Stomach smooth muscle (tissue), 2 donors: ENCODE measurements around the gene GPC3.

ENCODE experiments used
- H3K27ac ChIP-seq: one replicate; pipeline ENCODE4 v1.7.0; 2013; ENCODE audit warnings: mild to moderate bottlenecking, low read length, inconsistent platforms
- H3K27me3 ChIP-seq, 2 donors: one replicate each; pipeline ENCODE4 v1.7.0; 2013; ENCODE audit warnings: low read length in 2 of 2; ENCODE audit not compliant: insufficient read depth in 2 of 2, control insufficient read depth in 1 of 2
- H3K36me3 ChIP-seq, 2 donors: one replicate each; pipeline ENCODE4 v1.7.0; 2013; ENCODE audit warnings: low read length in 2 of 2; ENCODE audit not compliant: control insufficient read depth in 2 of 2, insufficient read depth in 2 of 2
- H3K4me1 ChIP-seq: one replicate; pipeline ENCODE4 v1.7.0; 2013; ENCODE audit warnings: low read length; ENCODE audit not compliant: control insufficient read depth, insufficient read depth
- H3K4me3 ChIP-seq, 2 donors: one replicate each; pipeline ENCODE4 v1.7.0; 2013; ENCODE audit warnings: low read length in 2 of 2
- H3K9ac ChIP-seq, 2 donors: one replicate each; pipeline ENCODE4 v1.7.0; 2013; ENCODE audit warnings: low read length in 2 of 2, mild to moderate bottlenecking in 1 of 2
- H3K9me3 ChIP-seq, 2 donors: one replicate each; pipeline ENCODE4 v1.7.0; 2013; ENCODE audit warnings: low read length in 2 of 2; ENCODE audit not compliant: control insufficient read depth in 2 of 2
- donor health status: healthy.
- donor health status: Pancreatic carcinoma.

The GPC3 gene

GRCh38 chrX:133698298-133698697, 287.1 kb downstream of the GPC3 start:
- Histone ChIP-seq H3K9ac (no peak overlapping the region), H3K4me1 (no peaks in the 10 kb centered on the region), H3K27ac (no peak overlapping the region), H3K4me3 (no peak overlapping the region), H3K36me3 (no peaks in the 10 kb centered on the region), H3K27me3 (peaks cover 0 to 4% of the 10 kb centered on the region in 2 donors), H3K9me3 (no peaks in the 10 kb centered on the region)

- no peak overlapping the region for H3K4me3 ChIP-seq
- H3K4me1 ChIP-seq = no peaks in the 10 kb centered on the region
- H3K9ac ChIP-seq = no peak overlapping the region
- peaks cover 0 to 4% of the 10 kb centered on the region in 2 donors for H3K27me3 ChIP-seq
- no peaks in the 10 kb centered on the region for H3K9me3 ChIP-seq
- H3K36me3 ChIP-seq = no peaks in the 10 kb centered on the region
- H3K27ac ChIP-seq = no peak overlapping the region
Observed at GRCh38 chrX:133697656-133698055, 287.7 kb downstream of the GPC3 start.

DNA sequence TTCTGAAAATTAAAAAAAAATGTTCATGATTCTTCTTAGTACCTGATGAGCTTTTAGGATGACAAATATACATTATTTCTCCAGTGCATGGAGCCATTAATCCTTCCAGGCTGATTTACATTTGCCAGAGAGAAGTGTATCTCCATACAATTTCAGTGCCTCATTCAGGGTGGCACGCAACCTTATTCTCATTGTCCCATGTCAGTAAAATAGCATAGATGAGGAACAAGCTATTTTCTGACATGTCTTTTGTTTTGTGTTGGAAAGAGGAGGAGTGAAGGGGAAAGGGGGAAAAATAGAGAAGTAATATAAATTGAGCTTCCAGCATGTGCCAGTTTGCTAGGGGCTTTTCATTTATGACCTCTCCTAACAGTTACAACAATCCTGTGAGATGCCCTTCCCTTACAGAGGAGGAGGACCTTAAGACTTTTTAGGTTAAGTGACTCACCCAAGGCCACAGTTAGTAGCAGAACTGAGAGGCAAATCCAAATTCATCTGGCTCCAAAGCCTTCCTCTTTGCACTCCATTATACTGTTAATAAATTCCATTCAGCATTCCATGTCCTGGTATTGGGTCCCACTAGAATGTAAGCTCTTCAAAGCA, 295.3 kb downstream of the GPC3 start:
- Histone ChIP-seq H3K4me1 (no peaks in the 10 kb centered on the region), H3K36me3 (no peaks in the 10 kb centered on the region), H3K9me3 (no peaks in the 10 kb centered on the region), H3K27ac (no peak overlapping the region), H3K27me3 (peaks cover 0 to 4% of the 10 kb centered on the region in 2 donors), H3K4me3 (no peak overlapping the region), H3K9ac (no peak overlapping the region)

- Histone ChIP-seq H3K27ac (no peak overlapping the region), H3K4me1 (no peaks in the 10 kb centered on the region), H3K4me3 (no peak overlapping the region), H3K27me3 (peaks cover 0 to 6% of the 10 kb centered on the region in 2 donors), H3K36me3 (no peaks in the 10 kb centered on the region), H3K9me3 (no peaks in the 10 kb centered on the region), H3K9ac (no peak overlapping the region)
Observed at GRCh38 chrX:133685822-133686221, 299.6 kb downstream of the GPC3 start.

- Histone ChIP-seq H3K9ac (no peak overlapping the region), H3K4me3 (no peak overlapping the region), H3K4me1 (no peaks in the 10 kb centered on the region), H3K27me3 (peaks cover 0 to 14% of the 10 kb centered on the region in 2 donors), H3K36me3 (no peaks in the 10 kb centered on the region), H3K9me3 (no peaks in the 10 kb centered on the region), H3K27ac (no peak overlapping the region)
Observed at GRCh38 chrX:133681897-133682296, 303.5 kb downstream of the GPC3 start.

DNA sequence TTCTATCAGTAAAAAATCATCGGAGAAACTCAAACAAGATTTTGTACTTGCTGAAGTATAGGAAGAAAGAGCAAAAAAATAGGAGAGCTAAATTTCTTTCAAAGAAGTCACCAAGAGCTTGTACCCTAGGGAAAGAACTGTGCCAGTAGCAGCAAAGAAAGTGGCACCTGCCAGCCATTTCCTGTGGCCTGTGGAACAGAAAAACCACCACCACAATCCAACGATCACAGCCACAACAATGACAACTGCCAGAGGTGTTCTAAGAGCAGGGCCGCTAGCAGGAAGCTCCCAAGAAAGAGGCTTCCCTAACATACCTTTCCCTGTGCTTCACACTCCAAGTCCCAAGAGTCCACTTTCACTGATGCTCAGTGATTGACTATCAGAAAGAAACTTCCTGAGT, 304.0 kb downstream of the GPC3 start:
- Histone ChIP-seq H3K27me3 (peaks cover 0 to 14% of the 10 kb centered on the region in 2 donors), H3K4me1 (no peaks in the 10 kb centered on the region), H3K36me3 (no peaks in the 10 kb centered on the region), H3K27ac (no peak overlapping the region), H3K9ac (no peak overlapping the region), H3K4me3 (no peak overlapping the region), H3K9me3 (no peaks in the 10 kb centered on the region)

- no peak overlapping the region for H3K27ac ChIP-seq
Observed at GRCh38 chrX:133677123-133678063, 308.0 kb downstream of the GPC3 start.

DNA sequence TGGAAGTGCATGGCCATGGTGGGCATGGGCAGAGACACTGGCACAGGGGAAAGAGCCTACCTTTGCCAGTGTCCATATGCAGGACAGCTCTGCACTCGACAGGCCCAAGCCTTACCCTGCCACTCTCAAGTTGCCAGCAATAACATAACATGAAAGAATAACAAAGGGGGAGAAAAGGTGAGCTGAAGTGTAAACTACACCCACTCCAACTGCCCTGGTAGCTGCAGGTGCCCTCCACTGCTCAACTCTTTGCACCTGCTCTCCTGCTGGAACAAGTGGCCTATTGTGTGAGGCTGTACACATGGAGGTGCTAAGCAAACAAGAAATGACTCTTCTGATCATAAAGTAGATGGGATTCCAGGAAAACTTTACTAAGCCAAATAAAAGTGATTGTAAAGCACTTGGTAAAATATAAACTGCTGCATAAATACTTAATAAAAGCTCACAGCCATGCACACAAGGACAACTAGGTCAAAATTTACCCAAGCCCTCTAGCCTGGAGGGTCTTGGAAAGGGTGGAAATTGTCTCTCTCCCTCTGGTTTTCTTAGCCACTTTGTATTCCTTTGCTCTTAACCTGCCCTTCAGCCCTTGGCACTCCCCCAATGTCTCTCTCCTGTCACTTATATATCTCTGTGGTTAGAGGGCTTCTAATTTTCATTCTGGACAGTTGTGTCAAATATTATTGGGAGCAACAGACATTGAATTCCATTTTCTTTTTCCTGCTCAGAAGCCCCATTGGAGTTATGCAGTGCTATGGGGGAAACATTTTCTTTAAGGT, 308.9 kb downstream of the GPC3 start:
- Histone ChIP-seq H3K9ac (no peak overlapping the region), H3K9me3 (no peaks in the 10 kb centered on the region), H3K4me3 (no peak overlapping the region), H3K36me3 (no peaks in the 10 kb centered on the region), H3K27ac (no peak overlapping the region), H3K27me3 (peaks cover 0 to 8% of the 10 kb centered on the region in 2 donors), H3K4me1 (no peaks in the 10 kb centered on the region)

More at GRCh38 chrX:133677123-133678063, 308.0 kb downstream of the GPC3 start:
- Histone ChIP-seq H3K4me1 (no peaks in the 10 kb centered on the region), H3K4me3 (no peak overlapping the region), H3K36me3 (no peaks in the 10 kb centered on the region), H3K9me3 (no peaks in the 10 kb centered on the region), H3K27me3 (peaks cover 0 to 10% of the 10 kb centered on the region in 2 donors), H3K9ac (no peak overlapping the region)

DNA sequence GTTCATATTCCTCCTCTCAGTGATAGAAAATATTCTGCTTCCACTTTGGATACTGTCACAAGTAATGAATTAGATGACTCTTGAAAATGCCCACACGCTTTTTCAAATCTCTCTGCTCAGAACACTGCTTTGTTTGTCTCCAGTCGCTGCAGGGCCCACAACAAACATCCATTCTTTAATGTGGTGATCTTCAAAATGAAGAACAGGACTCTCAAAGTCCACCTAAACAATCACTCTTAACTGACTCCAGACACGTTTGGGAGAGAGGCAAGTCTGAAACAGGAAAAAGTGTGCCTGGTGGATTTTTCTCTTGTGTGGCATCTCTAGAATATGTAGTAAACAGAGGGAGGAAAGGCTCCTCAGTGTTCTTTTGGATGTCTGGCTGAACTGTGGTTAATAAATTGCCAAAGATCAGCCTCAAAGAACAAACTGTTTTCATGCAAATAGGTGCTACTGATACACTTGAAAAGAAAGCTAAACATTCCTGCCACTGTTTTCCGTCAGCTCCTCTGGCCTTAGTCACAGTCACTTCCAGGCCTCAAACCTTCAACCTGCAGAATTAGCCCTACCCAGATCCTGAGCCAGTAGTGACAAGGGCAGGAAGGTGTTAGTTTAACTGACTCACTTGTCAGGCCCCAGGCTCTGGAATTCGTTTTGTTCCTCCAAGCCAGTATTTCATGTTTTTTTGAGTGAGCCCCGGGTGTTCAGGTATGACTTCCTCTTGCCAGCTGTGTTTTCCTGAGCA, 310.5 kb downstream of the GPC3 start:
- H3K27ac ChIP-seq = no peak overlapping the region
- peaks cover 3% of the 10 kb centered on the region for H3K4me1 ChIP-seq
- peaks cover 0 to 6% of the 10 kb centered on the region in 2 donors for H3K27me3 ChIP-seq
- H3K36me3 ChIP-seq = no peaks in the 10 kb centered on the region
- no peak overlapping the region for H3K9ac ChIP-seq
- no peaks in the 10 kb centered on the region for H3K9me3 ChIP-seq
- H3K4me3 ChIP-seq = no peak overlapping the region

DNA sequence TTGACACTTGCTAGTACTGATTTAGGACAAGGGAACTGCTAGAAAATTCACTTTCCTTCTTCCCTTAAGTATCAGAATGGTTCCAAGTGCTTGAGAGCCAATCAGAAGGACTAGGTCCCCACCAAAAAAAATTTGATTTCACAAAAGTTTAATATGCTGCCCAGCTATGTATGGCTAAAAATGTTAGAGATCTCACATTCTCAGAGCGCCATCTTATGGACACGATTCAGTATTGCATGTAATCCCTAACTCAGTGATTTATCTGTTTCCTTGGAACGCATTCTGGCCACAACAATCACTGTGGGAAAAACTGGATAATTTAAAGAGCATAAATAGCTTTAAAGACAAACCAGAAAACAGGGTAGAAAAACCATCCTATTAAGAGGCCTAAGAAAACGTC, 315.0 kb downstream of the GPC3 start:
- no peaks in the 10 kb centered on the region for H3K9me3 ChIP-seq
- H3K4me3 ChIP-seq = no peak overlapping the region
- H3K4me1 ChIP-seq = peaks cover 6% of the 10 kb centered on the region
- H3K27ac ChIP-seq = no peak overlapping the region
- no peaks in the 10 kb centered on the region for H3K36me3 ChIP-seq
- H3K9ac ChIP-seq = no peak overlapping the region
- H3K27me3 ChIP-seq = no peaks in the 10 kb centered on the region
